GM19397 (cell line): ENCODE data around the gene ADTRP.

Experiments used
- ATAC-seq: cut with Tn5 transposase; IDR thresholded peaks from one replicate; pipeline ENCODE4 v1.9.1; 2021; ENCODE audit warnings: mild to moderate bottlenecking, moderate library complexity; ENCODE audit not compliant: unreplicated experiment

ADTRP gene

GRCh38 chr6:11758878-11759277 is 19.7 kb downstream of the ADTRP start:
- no peak for ATAC-seq

- ATAC-seq, result no peak
Measured at GRCh38 chr6:11756726-11757125, 21.9 kb downstream of the ADTRP start.

- ATAC-seq, result no peak
Measured at GRCh38 chr6:11756292-11756691, 22.3 kb downstream of the ADTRP start.

- ATAC-seq, result no peak
Measured at GRCh38 chr6:11755725-11756124, 22.9 kb downstream of the ADTRP start.

GRCh38 chr6:11754625-11755271 is 23.9 kb downstream of the ADTRP start:
- ATAC-seq, result no peak

- ATAC-seq, result no peak
Measured at GRCh38 chr6:11753798-11754197, 24.8 kb downstream of the ADTRP start.

- no peak for ATAC-seq
Measured at GRCh38 chr6:11752360-11752759, 26.2 kb downstream of the ADTRP start.

GRCh38 chr6:11750682-11751081 is 27.9 kb downstream of the ADTRP start:
- ATAC-seq, result no peak

- ATAC-seq, result no peak
Measured at GRCh38 chr6:11748591-11749210, 29.9 kb downstream of the ADTRP start.

- no peak for ATAC-seq
Measured at GRCh38 chr6:11747021-11747420, 31.6 kb downstream of the ADTRP start.

GRCh38 chr6:11744753-11745152 is 33.9 kb downstream of the ADTRP start:
- no peak for ATAC-seq

GRCh38 chr6:11744101-11744500 is 34.5 kb downstream of the ADTRP start:
- no peak for ATAC-seq

- no peak for ATAC-seq
Measured at GRCh38 chr6:11740875-11741274, 37.7 kb downstream of the ADTRP start.

- no peak for ATAC-seq
Measured at GRCh38 chr6:11738661-11739375, 39.8 kb downstream of the ADTRP start.

GRCh38 chr6:11738234-11738633 is 40.4 kb downstream of the ADTRP start:
- ATAC-seq, result no peak

GRCh38 chr6:11736601-11737000 is 42.0 kb downstream of the ADTRP start:
- no peak for ATAC-seq

GRCh38 chr6:11734861-11735613 is 43.6 kb downstream of the ADTRP start:
- no peak for ATAC-seq

- ATAC-seq, result peak; percentile 62
Measured at GRCh38 chr6:11732036-11732631, 46.5 kb downstream of the ADTRP start.

GRCh38 chr6:11731423-11731822 is 47.2 kb downstream of the ADTRP start:
- ATAC-seq, result no peak

GRCh38 chr6:11730641-11731040 is 48.0 kb downstream of the ADTRP start:
- peak; percentile 44 for ATAC-seq

- ATAC-seq, result no peak
Measured at GRCh38 chr6:11729076-11729475, 49.5 kb downstream of the ADTRP start.
